MCF 10A (cell line): Measurements from ENCODE around the gene TBKBP1. TPM values are rescaled to one million over a fixed set of nuclear protein-coding genes. Genes with fewer than 3 reads are reported as not detected.

Experiments used
- BruUV-seq: library from RNA; stranded (reverse); fragments of 400-500 nt; replicated peaks from 2 replicates; lab custom pipeline; 2021; lab: Mats Ljungman, UMichigan
- CTCF ChIA-PET: fragments of 300-600 bp; sonication (Branson Sonifier 250); formaldehyde crosslinking; extraction: SDS; loops from one replicate; lab custom pipeline; 2021; ENCODE audit warnings: antibody characterized with exemption, inconsistent platforms; lab: Yijun Ruan, JAX
- POLR2A ChIA-PET: fragments of 300-600, 350-650 bp; sonication (Branson Sonifier 250); formaldehyde crosslinking; extraction: SDS; loops from one replicate; lab custom pipeline; 2020; ENCODE audit warnings: antibody characterized with exemption, inconsistent platforms; lab: Yijun Ruan, JAX
- DNase-seq: peaks from one replicate; pipeline ENCODE4 v3.0.0-alpha.2; 2018; ENCODE audit not compliant: unreplicated experiment
- H3K27ac Mint-ChIP-seq: one replicate; pipeline ENCODE4 v1.8.0; 2022; ENCODE audit warnings: mild to moderate bottlenecking, low read depth, mixed read lengths; ENCODE audit not compliant: unreplicated experiment
- H3K27me3 Mint-ChIP-seq: one replicate; pipeline ENCODE4 v1.8.0; 2022; ENCODE audit warnings: mixed read lengths; ENCODE audit not compliant: insufficient read depth, unreplicated experiment
- H3K36me3 Mint-ChIP-seq: one replicate; pipeline ENCODE4 v1.8.0; 2022; ENCODE audit warnings: mild to moderate bottlenecking, moderate library complexity, mixed read lengths; ENCODE audit not compliant: insufficient read depth, unreplicated experiment
- H3K4me1 Mint-ChIP-seq: one replicate; pipeline ENCODE4 v1.8.0; 2022; ENCODE audit warnings: mixed read lengths; ENCODE audit not compliant: insufficient read depth, unreplicated experiment
- H3K4me3 Mint-ChIP-seq: one replicate; pipeline ENCODE4 v1.8.0; 2022; ENCODE audit warnings: mild to moderate bottlenecking, moderate library complexity, mixed read lengths; ENCODE audit not compliant: unreplicated experiment
- H3K9me3 Mint-ChIP-seq: one replicate; pipeline ENCODE4 v1.8.0; 2022; ENCODE audit warnings: mixed read lengths; ENCODE audit not compliant: unreplicated experiment
- intact Hi-C: fragments of 100-400 bp; cut with micrococcal nuclease; formaldehyde crosslinking; loops from 2 replicates; pipeline ENCODE4 v1.14.1; 2022
- total RNA-seq: library from RNA; stranded (reverse); gene quantifications from 2 replicates; pipeline ENCODE4 v1.2.3, GENCODE V29; 2022
- TF ChIP-seq, protein P1 (sequence below): fragments of 200-600 bp; IDR thresholded peaks from one replicate; pipeline ENCODE4 v1.8.0; 2022; ENCODE audit warnings: antibody characterized with exemption, mild to moderate bottlenecking; ENCODE audit not compliant: unreplicated experiment

Gene TBKBP1
- total RNA-seq, 1 experiment from 2014 or later, result 0.40 TPM

DNA sequence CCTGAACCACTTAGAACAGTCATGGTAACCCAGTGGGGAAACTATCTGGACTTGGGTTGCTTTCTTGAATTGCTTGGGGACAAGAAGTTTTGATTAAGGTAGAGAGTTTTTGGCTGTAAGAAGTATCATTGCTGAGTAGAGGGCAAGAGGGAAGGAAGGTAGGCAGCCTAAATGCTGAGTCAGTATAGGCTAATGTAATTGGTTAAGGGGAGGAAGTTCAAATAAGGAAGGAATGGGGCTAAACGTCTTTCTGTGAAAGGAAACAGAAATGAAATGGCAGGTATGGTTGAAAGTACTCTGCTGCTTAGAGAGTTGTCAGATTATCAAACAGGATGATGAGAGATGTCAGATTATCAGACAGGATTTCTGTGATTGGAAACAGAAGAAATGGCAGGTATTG is 23.9 kb upstream of the TBKBP1 start:
- intact Hi-C loops, result no loop called here
- CTCF ChIA-PET, result interaction anchor here (0.5 to 1.6 kb wide), 4 partner anchors 11 to 82 kb away, joined by 3 to 5 read pairs (median 4); no protein-coding TSS in a partner anchor
- Mint-ChIP-seq H3K36me3 (peaks cover 100% of the 10 kb centered on the region), H3K4me3 (no peak overlapping the region), H3K4me1 (peaks cover 6% of the 10 kb centered on the region), H3K27me3 (no peaks in the 10 kb centered on the region), H3K9me3 (no peaks in the 10 kb centered on the region), H3K27ac (peak overlapping the region; percentile 0)
- DNase-seq, result no peak
- no TSS peak for BruUV-seq
- POLR2A ChIA-PET, result interaction anchor here (1.8 kb wide), 1 partner anchor 20 kb away, joined by 8 read pairs; the partner anchor contains the start of gene KPNB1
- TF ChIP-seq, protein P1, sequence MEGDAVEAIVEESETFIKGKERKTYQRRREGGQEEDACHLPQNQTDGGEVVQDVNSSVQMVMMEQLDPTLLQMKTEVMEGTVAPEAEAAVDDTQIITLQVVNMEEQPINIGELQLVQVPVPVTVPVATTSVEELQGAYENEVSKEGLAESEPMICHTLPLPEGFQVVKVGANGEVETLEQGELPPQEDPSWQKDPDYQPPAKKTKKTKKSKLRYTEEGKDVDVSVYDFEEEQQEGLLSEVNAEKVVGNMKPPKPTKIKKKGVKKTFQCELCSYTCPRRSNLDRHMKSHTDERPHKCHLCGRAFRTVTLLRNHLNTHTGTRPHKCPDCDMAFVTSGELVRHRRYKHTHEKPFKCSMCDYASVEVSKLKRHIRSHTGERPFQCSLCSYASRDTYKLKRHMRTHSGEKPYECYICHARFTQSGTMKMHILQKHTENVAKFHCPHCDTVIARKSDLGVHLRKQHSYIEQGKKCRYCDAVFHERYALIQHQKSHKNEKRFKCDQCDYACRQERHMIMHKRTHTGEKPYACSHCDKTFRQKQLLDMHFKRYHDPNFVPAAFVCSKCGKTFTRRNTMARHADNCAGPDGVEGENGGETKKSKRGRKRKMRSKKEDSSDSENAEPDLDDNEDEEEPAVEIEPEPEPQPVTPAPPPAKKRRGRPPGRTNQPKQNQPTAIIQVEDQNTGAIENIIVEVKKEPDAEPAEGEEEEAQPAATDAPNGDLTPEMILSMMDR, result no peak

DNA sequence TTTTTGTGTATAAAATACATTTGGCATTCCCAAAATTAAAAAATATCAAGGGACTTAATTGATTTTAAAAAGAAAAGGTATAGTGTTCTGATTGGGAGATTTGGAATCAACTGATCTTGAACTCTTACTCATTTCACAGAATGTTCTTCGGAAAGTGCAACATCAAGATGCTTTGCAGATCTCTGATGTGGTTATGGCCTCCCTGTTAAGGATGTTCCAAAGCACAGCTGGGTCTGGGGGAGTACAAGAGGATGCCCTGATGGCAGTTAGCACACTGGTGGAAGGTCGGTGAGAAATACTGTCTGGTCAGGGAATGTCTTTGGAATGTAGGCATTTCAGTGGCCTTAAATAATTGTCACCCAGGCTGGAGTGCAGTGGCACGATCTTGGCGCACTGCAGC is 19.5 kb upstream of the TBKBP1 start:
- H3K27me3 Mint-ChIP-seq, result no peaks in the 10 kb centered on the region
- intact Hi-C loops, result no loop called here
- ChIA-PET CTCF (interaction anchor here (0.6 to 1.9 kb wide), 4 partner anchors 10 to 312 kb away, joined by 3 to 14 read pairs (median 4); no protein-coding TSS in a partner anchor), POLR2A (interaction anchor here (1.0 to 1.8 kb wide), 2 partner anchors 9 to 13 kb away, joined by 3 to 9 read pairs; no protein-coding TSS in a partner anchor)
- TF ChIP-seq, protein P1, result no peak
- H3K36me3 Mint-ChIP-seq, result peaks cover 98% of the 10 kb centered on the region
- peak overlapping the region; percentile 19 for H3K27ac Mint-ChIP-seq
- H3K4me3 Mint-ChIP-seq, result no peak overlapping the region
- BruUV-seq, result no TSS peak
- no peak for DNase-seq
- no peaks in the 10 kb centered on the region for H3K4me1 Mint-ChIP-seq
- H3K9me3 Mint-ChIP-seq, result no peaks in the 10 kb centered on the region

DNA sequence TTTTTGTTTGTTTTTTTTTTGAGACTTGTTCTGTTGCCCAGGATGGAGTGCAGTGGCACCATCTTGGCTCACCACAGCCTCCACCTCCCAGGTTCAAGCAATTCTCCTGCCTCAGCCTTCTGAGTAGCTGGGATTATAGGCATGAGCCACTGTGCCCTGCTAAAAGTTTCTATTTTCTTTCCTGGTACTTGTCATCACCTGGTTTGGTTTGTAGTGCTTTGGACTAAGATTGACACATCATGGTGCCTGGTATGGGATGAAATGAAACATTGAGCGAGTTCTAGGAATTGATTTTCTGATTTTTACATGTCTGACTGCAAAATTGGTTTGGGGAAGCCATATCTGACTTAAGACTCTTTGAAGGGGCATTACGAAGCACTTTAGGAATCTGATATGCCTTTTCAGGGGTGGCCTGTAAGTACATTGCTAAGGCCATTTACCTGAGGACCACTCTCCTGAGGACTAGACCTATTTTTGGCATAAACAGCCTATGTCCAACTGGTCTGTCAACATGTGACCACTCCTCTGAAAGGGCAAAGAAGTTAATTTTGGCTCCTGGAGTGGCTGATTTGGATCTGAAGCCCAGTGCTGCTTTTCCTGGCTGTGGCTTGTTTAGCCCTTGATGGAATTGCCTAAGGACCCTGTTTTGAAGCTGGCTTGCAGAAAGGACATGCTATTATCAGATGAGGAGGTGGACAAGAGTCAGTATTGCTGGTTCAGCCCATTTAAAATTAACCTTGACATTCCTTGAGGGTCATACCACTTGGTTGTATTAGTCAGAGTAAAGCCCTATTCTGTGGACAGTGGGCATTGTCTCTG is 18.4 kb upstream of the TBKBP1 start:
- BruUV-seq, result no TSS peak
- TF ChIP-seq, protein P1, result no peak
- H3K27ac Mint-ChIP-seq, result no peak overlapping the region
- H3K9me3 Mint-ChIP-seq, result no peaks in the 10 kb centered on the region
- CTCF ChIA-PET, result interaction anchor here (1.1 to 3.7 kb wide), 3 partner anchors 10 to 22 kb away, joined by 3 to 25 read pairs (median 14); no protein-coding TSS in a partner anchor
- intact Hi-C loops, result no loop called here
- no peaks in the 10 kb centered on the region for H3K4me1 Mint-ChIP-seq
- no peak for DNase-seq
- peaks cover 98% of the 10 kb centered on the region for H3K36me3 Mint-ChIP-seq
- H3K4me3 Mint-ChIP-seq, result no peak overlapping the region
- no peaks in the 10 kb centered on the region for H3K27me3 Mint-ChIP-seq
- POLR2A ChIA-PET, result no interaction called here

DNA sequence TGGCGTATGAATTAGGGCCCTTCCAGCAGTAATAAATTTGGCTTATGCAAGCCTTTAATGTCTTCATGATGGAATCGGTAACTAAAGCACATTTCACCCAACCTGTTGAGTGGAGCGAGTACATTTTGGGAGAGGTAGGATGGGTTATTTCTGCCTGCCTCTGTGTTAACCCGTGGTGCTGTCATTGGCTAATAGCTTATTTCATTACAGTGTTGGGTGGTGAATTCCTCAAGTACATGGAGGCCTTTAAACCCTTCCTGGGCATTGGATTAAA is 17.8 kb upstream of the TBKBP1 start:
- Mint-ChIP-seq H3K9me3 (no peaks in the 10 kb centered on the region), H3K27me3 (no peaks in the 10 kb centered on the region), H3K27ac (no peak overlapping the region), H3K36me3 (peaks cover 98% of the 10 kb centered on the region), H3K4me3 (no peak overlapping the region), H3K4me1 (no peaks in the 10 kb centered on the region)
- ChIA-PET CTCF (interaction anchor here (0.9 to 3.7 kb wide), 3 partner anchors 11 to 23 kb away, joined by 3 to 25 read pairs (median 5); no protein-coding TSS in a partner anchor), POLR2A (interaction anchor here (0.6 to 0.7 kb wide), 2 partner anchors 18 to 21 kb away, joined by 3 read pairs; no protein-coding TSS in a partner anchor)
- no TSS peak for BruUV-seq
- no peak for DNase-seq
- TF ChIP-seq, protein P1, result no peak
- intact Hi-C loops, result no loop called here
